BLaER1 treated with 17β-estradiol and CSF1 and Interleukin-3, amounts not matched to agents 10 nM and 100 nM (cell line): Measurements from ENCODE around the gene AP1S1.
A peak's percentile ranks its signal among the peaks of the same experiment; 100 is the strongest.

Experiments used
- H3K27ac ChIP-seq, 11 experiments: shearing (Covaris generic); formaldehyde crosslinking; 2 replicates each; pipeline ENCODE4 v1.8.1; 2022
- H3K27me3 ChIP-seq, 11 experiments: shearing (Covaris generic); formaldehyde crosslinking; 2 replicates each; pipeline ENCODE4 v1.8.1; 2022
- H3K36me3 ChIP-seq, 11 experiments: shearing (Covaris generic); formaldehyde crosslinking; 2 replicates each; pipeline ENCODE4 v1.8.1; 2022
- H3K4me1 ChIP-seq, 10 experiments: shearing (Covaris generic); formaldehyde crosslinking; 2 replicates each; pipeline ENCODE4 v1.8.1; 2022
- H3K4me2 ChIP-seq, 11 experiments: shearing (Covaris generic); formaldehyde crosslinking; 2 replicates each; pipeline ENCODE4 v1.8.1; 2022
- H3K4me3 ChIP-seq, 10 experiments: shearing (Covaris generic); formaldehyde crosslinking; 2 replicates each; pipeline ENCODE4 v1.8.1; 2022
- H3K9ac ChIP-seq, 11 experiments: shearing (Covaris generic); formaldehyde crosslinking; 2 replicates each; pipeline ENCODE4 v1.8.1; 2022
- H3K9me3 ChIP-seq, 11 experiments: shearing (Covaris generic); formaldehyde crosslinking; replicated peaks in 1 of 11; 2 replicates each; pipeline ENCODE4 v1.8.1; 2022
- H4K20me1 ChIP-seq, 11 experiments: shearing (Covaris generic); formaldehyde crosslinking; 2 replicates each; pipeline ENCODE4 v1.8.1; 2022
- Cebpa-rat ChIP-seq, 11 experiments: shearing (Covaris generic); IDR thresholded peaks; 2 replicates each; pipeline ENCODE4 v1.8.1; 2022

The AP1S1 gene

GRCh38 chr7:101169838-101170551, 15.7 kb downstream of the AP1S1 start:
- Histone ChIP-seq H3K9me3 (peaks cover 0 to 25% (median 22%) of the 10 kb centered on the region in 11 experiments; a peak in 18 of 22 replicates), H4K20me1 (peaks cover 0 to 57% (median 18%) of the 10 kb centered on the region in 11 experiments; a peak in 20 of 22 replicates), H3K4me3 (peak overlapping the region in 9 of 10 experiments; percentile 5 to 49 (median 22); a peak in 9 of 20 replicates), H3K9ac (peak overlapping the region in 3 of 11 experiments; percentile 3 to 31 (median 27); a peak in 1 of 22 replicates), H3K36me3 (no peaks in the 10 kb centered on the region), H3K4me2 (peak overlapping the region; percentile 70 to 100 (median 89)), H3K4me1 (peaks cover 74 to 96% (median 93%) of the 10 kb centered on the region in 10 experiments), H3K27ac (no peak overlapping the region), H3K27me3 (peaks cover 91 to 98% (median 97%) of the 10 kb centered on the region in 11 experiments)
- no peak for TF ChIP-seq Cebpa-rat (IDR thresholded peaks at IDR 0.05)

GRCh38 chr7:101170617-101171441, 16.6 kb downstream of the AP1S1 start:
- H3K27me3 ChIP-seq: peaks cover 96 to 100% (median 99%) of the 10 kb centered on the region in 11 experiments
- H3K9ac ChIP-seq: peak overlapping the region in 3 of 11 experiments; percentile 3 to 41 (median 39); a peak in 3 of 22 replicates
- peak overlapping the region in 2 of 11 experiments; percentile 13 to 50; a peak in 3 of 22 replicates for H3K27ac ChIP-seq
- H3K36me3 ChIP-seq: no peaks in the 10 kb centered on the region
- peaks cover 69 to 91% (median 87%) of the 10 kb centered on the region in 10 experiments for H3K4me1 ChIP-seq
- H3K4me2 ChIP-seq: peak overlapping the region; percentile 70 to 100 (median 89)
- no peak for TF ChIP-seq Cebpa-rat (IDR thresholded peaks at IDR 0.05)
- H4K20me1 ChIP-seq: peaks cover 0 to 54% (median 15%) of the 10 kb centered on the region in 11 experiments; a peak in 16 of 22 replicates
- peak overlapping the region in 6 of 10 experiments; percentile 5 to 49 (median 28); a peak in 8 of 20 replicates for H3K4me3 ChIP-seq
- peaks cover 0 to 25% (median 22%) of the 10 kb centered on the region in 11 experiments; a peak in 18 of 22 replicates for H3K9me3 ChIP-seq

GRCh38 chr7:101171442-101171837, 17.2 kb downstream of the AP1S1 start:
- H3K9me3 ChIP-seq: peaks cover 0 to 25% (median 22%) of the 10 kb centered on the region in 11 experiments; a peak in 18 of 22 replicates
- peaks cover 64 to 91% (median 82%) of the 10 kb centered on the region in 10 experiments for H3K4me1 ChIP-seq
- H3K27me3 ChIP-seq: peaks cover 96 to 100% (median 99%) of the 10 kb centered on the region in 11 experiments
- H4K20me1 ChIP-seq: peaks cover 0 to 54% (median 15%) of the 10 kb centered on the region in 11 experiments; a peak in 16 of 22 replicates
- peak overlapping the region in 3 of 11 experiments; percentile 13 to 50 (median 13); a peak in 3 of 22 replicates for H3K27ac ChIP-seq
- TF ChIP-seq Cebpa-rat (IDR thresholded peaks at IDR 0.05): no peak
- H3K9ac ChIP-seq: peak overlapping the region in 3 of 11 experiments; percentile 15 to 41 (median 39); a peak in 3 of 22 replicates
- peak overlapping the region; percentile 48 to 100 (median 89) for H3K4me2 ChIP-seq
- no peaks in the 10 kb centered on the region for H3K36me3 ChIP-seq
- peak overlapping the region in 6 of 10 experiments; percentile 7 to 49 (median 36); a peak in 8 of 20 replicates for H3K4me3 ChIP-seq

- Histone ChIP-seq H3K9me3 (peaks cover 0 to 25% (median 22%) of the 10 kb centered on the region in 11 experiments; a peak in 18 of 22 replicates), H3K9ac (peak overlapping the region in 3 of 11 experiments; percentile 15 to 41 (median 39); a peak in 3 of 22 replicates), H3K4me1 (peaks cover 58 to 93% (median 76%) of the 10 kb centered on the region in 10 experiments), H3K36me3 (no peaks in the 10 kb centered on the region), H4K20me1 (peaks cover 0 to 54% (median 15%) of the 10 kb centered on the region in 11 experiments; a peak in 16 of 22 replicates), H3K27me3 (peaks cover 99 to 100% (median 100%) of the 10 kb centered on the region in 11 experiments), H3K4me2 (peak overlapping the region; percentile 48 to 100 (median 89)), H3K4me3 (peak overlapping the region; percentile 4 to 49 (median 34); a peak in 16 of 20 replicates), H3K27ac (peak overlapping the region in 2 of 11 experiments; percentile 13 to 50; a peak in 1 of 22 replicates)
- no peak for TF ChIP-seq Cebpa-rat (IDR thresholded peaks at IDR 0.05)
Observed at GRCh38 chr7:101172005-101172853, 18.0 kb downstream of the AP1S1 start.

- TF ChIP-seq Cebpa-rat (IDR thresholded peaks at IDR 0.05): no peak
- Histone ChIP-seq H4K20me1 (peaks cover 0 to 51% (median 14%) of the 10 kb centered on the region in 11 experiments; a peak in 16 of 22 replicates), H3K27me3 (peaks cover 99 to 100% (median 100%) of the 10 kb centered on the region in 11 experiments), H3K4me1 (peaks cover 55 to 86% (median 69%) of the 10 kb centered on the region in 10 experiments), H3K36me3 (no peaks in the 10 kb centered on the region), H3K9me3 (peaks cover 0 to 25% (median 22%) of the 10 kb centered on the region in 11 experiments; a peak in 18 of 22 replicates), H3K4me3 (peak overlapping the region; percentile 7 to 54 (median 36); a peak in 16 of 20 replicates), H3K27ac (no peak overlapping the region), H3K4me2 (peak overlapping the region; percentile 48 to 100 (median 89)), H3K9ac (no peak overlapping the region; a peak in 1 of 22 replicates)
Observed at GRCh38 chr7:101172854-101173751, 18.8 kb downstream of the AP1S1 start.

- no peak for TF ChIP-seq Cebpa-rat (IDR thresholded peaks at IDR 0.05)
- Histone ChIP-seq H3K27me3 (peaks cover 99 to 100% (median 100%) of the 10 kb centered on the region in 11 experiments), H4K20me1 (peaks cover 0 to 44% (median 13%) of the 10 kb centered on the region in 11 experiments; a peak in 16 of 22 replicates), H3K27ac (no peak overlapping the region), H3K9me3 (peaks cover 0 to 25% (median 22%) of the 10 kb centered on the region in 11 experiments; a peak in 18 of 22 replicates), H3K36me3 (no peaks in the 10 kb centered on the region), H3K4me3 (peak overlapping the region in 9 of 10 experiments; percentile 7 to 54 (median 33); a peak in 14 of 20 replicates), H3K4me1 (peaks cover 49 to 86% (median 64%) of the 10 kb centered on the region in 10 experiments), H3K4me2 (peak overlapping the region; percentile 48 to 100 (median 89)), H3K9ac (no peak overlapping the region)
Observed at GRCh38 chr7:101173752-101174244, 19.5 kb downstream of the AP1S1 start.
